ENCODE results near the gene COL18A1. TPM values are rescaled to one million over a fixed set of nuclear protein-coding genes. Genes with fewer than 3 reads are reported as not detected.

The COL18A1 gene
- polyA plus RNA-seq, 3 donors = 0.80 to 4.1 (median 1.1) TPM

DNA sequence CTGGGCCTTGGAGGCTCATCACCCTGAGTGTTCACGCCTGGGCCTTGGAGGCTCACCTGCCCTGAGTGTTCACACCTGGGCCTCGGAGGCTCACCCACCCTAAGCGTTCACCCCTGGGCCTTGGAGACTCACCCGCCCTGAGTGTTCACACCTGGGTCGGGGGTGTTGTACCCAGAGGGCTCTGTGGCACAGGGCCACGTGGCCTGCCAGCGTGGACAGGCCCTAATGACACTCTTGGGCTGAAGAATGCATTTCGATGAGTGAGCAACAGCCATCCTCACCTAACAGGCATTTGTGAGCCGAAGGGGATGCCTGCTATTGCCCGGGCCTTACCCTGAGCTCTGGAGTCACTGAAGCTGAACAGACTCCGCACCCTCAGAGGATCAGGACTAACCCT, 119.8 kb downstream of the COL18A1 start:
- Mint-ChIP-seq H3K36me3 (peaks cover 67 to 72% of the 10 kb centered on the region in 2 donors), H3K9me3 (peaks cover 15 to 30% (median 19%) of the 10 kb centered on the region in 7 donors), H3K4me3 (no peak overlapping the region), H3K27me3 (ENCODE audit: low read depth in 3 of 3) (no peaks in the 10 kb centered on the region), H3K4me1 (no peaks in the 10 kb centered on the region), H3K27ac (no peak overlapping the region)
- intact Hi-C loops (cut with micrococcal nuclease) = no loop called here
- peaks cover under 1 to 1% of the 10 kb centered on the region in 2 donors for H3K4me1 ChIP-seq (ENCODE audit: control insufficient read depth in 1 of 2, insufficient read depth in 2 of 2, low read length in 2 of 2)
- H3K4me3 ChIP-seq (replicated peaks in 1 of 3; ENCODE audit: low read depth in 2 of 3, low read length in 3 of 3) = no peak overlapping the region
- 100% methylated on average over 8 of the region's 11 CpGs for WGBS (ENCODE audit: insufficient coverage)
- no peaks in the 10 kb centered on the region for H4K20me1 ChIP-seq (ENCODE audit: insufficient read depth, low read length)
- no peak overlapping the region for H3K9ac ChIP-seq (ENCODE audit: insufficient read depth, low read length, poor library complexity, severe bottlenecking)
- TF ChIP-seq, protein P1, sequence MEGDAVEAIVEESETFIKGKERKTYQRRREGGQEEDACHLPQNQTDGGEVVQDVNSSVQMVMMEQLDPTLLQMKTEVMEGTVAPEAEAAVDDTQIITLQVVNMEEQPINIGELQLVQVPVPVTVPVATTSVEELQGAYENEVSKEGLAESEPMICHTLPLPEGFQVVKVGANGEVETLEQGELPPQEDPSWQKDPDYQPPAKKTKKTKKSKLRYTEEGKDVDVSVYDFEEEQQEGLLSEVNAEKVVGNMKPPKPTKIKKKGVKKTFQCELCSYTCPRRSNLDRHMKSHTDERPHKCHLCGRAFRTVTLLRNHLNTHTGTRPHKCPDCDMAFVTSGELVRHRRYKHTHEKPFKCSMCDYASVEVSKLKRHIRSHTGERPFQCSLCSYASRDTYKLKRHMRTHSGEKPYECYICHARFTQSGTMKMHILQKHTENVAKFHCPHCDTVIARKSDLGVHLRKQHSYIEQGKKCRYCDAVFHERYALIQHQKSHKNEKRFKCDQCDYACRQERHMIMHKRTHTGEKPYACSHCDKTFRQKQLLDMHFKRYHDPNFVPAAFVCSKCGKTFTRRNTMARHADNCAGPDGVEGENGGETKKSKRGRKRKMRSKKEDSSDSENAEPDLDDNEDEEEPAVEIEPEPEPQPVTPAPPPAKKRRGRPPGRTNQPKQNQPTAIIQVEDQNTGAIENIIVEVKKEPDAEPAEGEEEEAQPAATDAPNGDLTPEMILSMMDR (IDR thresholded peaks at IDR 0.05) = no peak
- peaks cover 11% of the 10 kb centered on the region for H3K79me2 ChIP-seq (ENCODE audit: insufficient read depth, low read length)
- no peak overlapping the region for H3K4me2 ChIP-seq (replicated peaks; ENCODE audit: extremely low read depth, low read length, poor library complexity, severe bottlenecking)
- no peaks in the 10 kb centered on the region for H3K27me3 ChIP-seq (ENCODE audit: control insufficient read depth in 2 of 2, insufficient read depth in 2 of 2, low read length in 2 of 2)
- no peak for DNase-seq
- H3K9me3 ChIP-seq (replicated peaks in 1 of 2; ENCODE audit: control insufficient read depth in 1 of 2, insufficient read depth in 1 of 2, low read length in 2 of 2) = peaks cover 7 to 10% of the 10 kb centered on the region in 2 donors
- H3K36me3 ChIP-seq (replicated peaks in 1 of 2; ENCODE audit: control insufficient read depth in 1 of 2, insufficient read depth in 2 of 2, low read length in 2 of 2) = peaks cover 78 to 96% of the 10 kb centered on the region in 2 donors
- H3K27ac ChIP-seq (ENCODE audit: low read depth in 1 of 2, low read length in 2 of 2) = no peak overlapping the region
- H2AFZ ChIP-seq (ENCODE audit: insufficient read depth, low read depth, low read length, poor library complexity, severe bottlenecking) = no peak overlapping the region

DNA sequence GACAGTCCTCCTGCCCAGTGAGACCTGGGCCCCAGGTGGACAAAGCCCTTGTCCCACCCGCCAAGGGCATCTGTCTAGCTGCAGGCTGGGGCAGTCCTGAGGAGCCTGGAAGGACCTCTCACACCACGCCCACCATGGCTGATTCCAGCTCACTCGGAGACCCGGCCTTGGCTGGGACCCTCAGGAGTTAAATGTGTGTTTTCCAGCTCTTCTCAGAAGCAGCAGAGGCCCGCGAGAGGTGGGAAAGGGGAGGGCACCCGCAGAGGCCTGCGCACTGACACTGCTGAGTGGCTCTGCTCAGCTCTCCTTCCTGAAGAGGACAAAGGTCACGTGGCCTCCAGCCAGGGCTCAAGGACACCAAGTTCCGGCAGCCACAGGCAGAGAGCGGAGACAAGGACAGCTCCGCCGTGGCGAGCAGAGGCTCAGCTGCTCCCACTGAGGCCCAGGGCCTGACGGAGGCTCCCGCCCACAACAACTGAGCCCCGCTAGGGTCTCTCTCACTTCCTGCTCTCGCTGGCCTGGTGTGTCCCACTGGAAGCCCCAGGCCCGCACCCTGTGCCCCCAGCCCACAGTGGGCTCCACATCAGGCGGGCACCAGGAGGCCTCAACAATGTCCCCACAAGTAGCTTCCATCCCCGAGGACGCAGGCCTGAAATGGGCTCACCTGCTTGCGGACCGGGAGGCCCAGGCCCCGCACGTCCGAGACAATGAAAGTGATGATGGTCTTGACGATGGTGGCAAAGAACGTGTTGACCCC, 120.4 kb downstream of the COL18A1 start:
- Mint-ChIP-seq H3K9me3 (peaks cover 9 to 25% (median 14%) of the 10 kb centered on the region in 7 donors), H3K4me1 (no peaks in the 10 kb centered on the region), H3K27ac (peak overlapping the region in 1 of 7 donors; percentile 28), H3K4me3 (no peak overlapping the region), H3K36me3 (peaks cover 62 to 66% of the 10 kb centered on the region in 2 donors), H3K27me3 (ENCODE audit: low read depth in 3 of 3) (no peaks in the 10 kb centered on the region)
- no peak overlapping the region for H2AFZ ChIP-seq (ENCODE audit: insufficient read depth, low read depth, low read length, poor library complexity, severe bottlenecking)
- H3K27ac ChIP-seq (ENCODE audit: low read depth in 1 of 2, low read length in 2 of 2) = no peak overlapping the region
- H3K36me3 ChIP-seq (replicated peaks in 1 of 2; ENCODE audit: control insufficient read depth in 1 of 2, insufficient read depth in 2 of 2, low read length in 2 of 2) = peaks cover 82 to 96% of the 10 kb centered on the region in 2 donors
- H3K4me3 ChIP-seq (replicated peaks in 1 of 3; ENCODE audit: low read depth in 2 of 3, low read length in 3 of 3) = no peak overlapping the region
- no peak overlapping the region for H3K9ac ChIP-seq (ENCODE audit: insufficient read depth, low read length, poor library complexity, severe bottlenecking)
- H3K9me3 ChIP-seq (replicated peaks in 1 of 2; ENCODE audit: control insufficient read depth in 1 of 2, insufficient read depth in 1 of 2, low read length in 2 of 2) = peaks cover 4 to 7% of the 10 kb centered on the region in 2 donors
- no peak overlapping the region for H3K4me2 ChIP-seq (replicated peaks; ENCODE audit: extremely low read depth, low read length, poor library complexity, severe bottlenecking)
- peaks cover 6% of the 10 kb centered on the region for H3K79me2 ChIP-seq (ENCODE audit: insufficient read depth, low read length)
- TF ChIP-seq, protein P1 (IDR thresholded peaks at IDR 0.05) = no peak
- DNase-seq = no peak
- H3K27me3 ChIP-seq (ENCODE audit: control insufficient read depth in 2 of 2, insufficient read depth in 2 of 2, low read length in 2 of 2) = no peaks in the 10 kb centered on the region
- no peaks in the 10 kb centered on the region for H3K4me1 ChIP-seq (ENCODE audit: control insufficient read depth in 1 of 2, insufficient read depth in 2 of 2, low read length in 2 of 2)
- no peaks in the 10 kb centered on the region for H4K20me1 ChIP-seq (ENCODE audit: insufficient read depth, low read length)
- 97% methylated on average over 29 of the region's 29 CpGs for WGBS (ENCODE audit: insufficient coverage)
- intact Hi-C loops (cut with micrococcal nuclease) = no loop called here

All from CD14-positive monocyte (primary cell).